Thoracic aorta (tissue), 2 donors: Measurements from ENCODE around the gene SLC8A1. TPM values are rescaled to one million over a fixed set of nuclear protein-coding genes. Genes with fewer than 3 reads are reported as not detected.

Source experiments
- ATAC-seq: fragments of 150-250 bp; one replicate; pipeline ENCODE4 v1.8.0; 2017; ENCODE audit warnings: low read depth; ENCODE audit not compliant: insufficient number of reproducible peaks, low FRiP score
- DNase-seq: peaks from one replicate; pipeline ENCODE4 v3.0.0-alpha.2; 2020; ENCODE audit warnings: low spot score
- H3K27ac ChIP-seq, 2 donors: fragments of 200-600 bp; sonication (generic); 1 replicate in 1 of 2; 2 replicates in 1 of 2; pipeline ENCODE4 v1.5.1; 2016; ENCODE audit warnings: mild to moderate bottlenecking in 2 of 2, moderate library complexity in 2 of 2
- H3K27me3 ChIP-seq: fragments of 200-600 bp; sonication (generic); replicated peaks from 2 replicates; pipeline ENCODE4 v1.6.0; 2016; ENCODE audit warnings: mild to moderate bottlenecking; ENCODE audit not compliant: insufficient read depth
- H3K36me3 ChIP-seq: fragments of 200-600 bp; sonication (generic); one replicate; pipeline ENCODE4 v1.5.1; 2016
- H3K4me1 ChIP-seq, 2 donors: fragments of 200-600 bp; sonication (generic); 1 replicate in 1 of 2; 2 replicates in 1 of 2; pipeline versions ENCODE4 v1.5.1 to v1.6.0; 2016; ENCODE audit warnings: low read depth in 2 of 2, mild to moderate bottlenecking in 1 of 2; ENCODE audit not compliant: control insufficient read depth in 1 of 2
- H3K4me3 ChIP-seq: fragments of 200-600 bp; sonication (generic); 2 replicates; pipeline ENCODE4 v1.5.1; 2016; ENCODE audit warnings: mild to moderate bottlenecking
- H3K9me3 ChIP-seq: fragments of 200-600 bp; sonication (generic); 2 replicates; pipeline ENCODE4 v1.5.1; 2016
- total RNA-seq, 2 donors: library from RNA; depleted of rRNA; stranded (reverse); fragments of >200 nt; gene quantifications; one replicate each; pipeline versions ENCODE4 v1.1.0 to v1.2.3, GENCODE V29; 2016
- TF ChIP-seq, protein P1 (sequence below): fragments of 200-600 bp; sonication (generic); IDR thresholded peaks from one replicate; pipeline ENCODE4 v1.5.1; 2019; ENCODE audit warnings: antibody characterized with exemption

Gene SLC8A1
- total RNA-seq, 2 donors from 2014 or later = 13.7 to 31.2 TPM

DNA sequence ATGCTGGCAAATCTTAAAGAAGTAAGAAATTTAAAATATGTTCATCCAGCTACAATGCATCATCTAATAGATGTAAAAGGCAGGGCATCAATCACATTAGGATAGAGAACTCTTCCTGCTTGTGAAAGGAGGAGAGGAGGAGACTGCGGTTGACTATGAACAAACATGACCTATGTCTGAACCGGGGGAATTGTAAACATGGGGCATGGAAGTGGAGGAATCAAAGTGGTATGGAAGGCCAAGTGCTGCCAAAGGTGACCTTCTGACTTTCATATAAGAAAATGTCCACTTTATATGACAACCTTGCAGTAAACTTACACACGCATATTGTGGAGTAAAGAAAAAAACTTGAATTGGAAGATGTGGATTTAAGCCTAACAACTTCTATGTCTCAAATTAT, 20.0 kb upstream of the SLC8A1 start:
- no peaks in the 10 kb centered on the region for H3K4me1 ChIP-seq
- TF ChIP-seq, protein P1, sequence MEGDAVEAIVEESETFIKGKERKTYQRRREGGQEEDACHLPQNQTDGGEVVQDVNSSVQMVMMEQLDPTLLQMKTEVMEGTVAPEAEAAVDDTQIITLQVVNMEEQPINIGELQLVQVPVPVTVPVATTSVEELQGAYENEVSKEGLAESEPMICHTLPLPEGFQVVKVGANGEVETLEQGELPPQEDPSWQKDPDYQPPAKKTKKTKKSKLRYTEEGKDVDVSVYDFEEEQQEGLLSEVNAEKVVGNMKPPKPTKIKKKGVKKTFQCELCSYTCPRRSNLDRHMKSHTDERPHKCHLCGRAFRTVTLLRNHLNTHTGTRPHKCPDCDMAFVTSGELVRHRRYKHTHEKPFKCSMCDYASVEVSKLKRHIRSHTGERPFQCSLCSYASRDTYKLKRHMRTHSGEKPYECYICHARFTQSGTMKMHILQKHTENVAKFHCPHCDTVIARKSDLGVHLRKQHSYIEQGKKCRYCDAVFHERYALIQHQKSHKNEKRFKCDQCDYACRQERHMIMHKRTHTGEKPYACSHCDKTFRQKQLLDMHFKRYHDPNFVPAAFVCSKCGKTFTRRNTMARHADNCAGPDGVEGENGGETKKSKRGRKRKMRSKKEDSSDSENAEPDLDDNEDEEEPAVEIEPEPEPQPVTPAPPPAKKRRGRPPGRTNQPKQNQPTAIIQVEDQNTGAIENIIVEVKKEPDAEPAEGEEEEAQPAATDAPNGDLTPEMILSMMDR = no peak
- H3K9me3 ChIP-seq = no peaks in the 10 kb centered on the region
- ATAC-seq = no peak
- no peak overlapping the region for H3K27ac ChIP-seq
- H3K36me3 ChIP-seq = no peaks in the 10 kb centered on the region
- DNase-seq = no peak
- no peaks in the 10 kb centered on the region for H3K27me3 ChIP-seq
- H3K4me3 ChIP-seq = no peak overlapping the region

DNA sequence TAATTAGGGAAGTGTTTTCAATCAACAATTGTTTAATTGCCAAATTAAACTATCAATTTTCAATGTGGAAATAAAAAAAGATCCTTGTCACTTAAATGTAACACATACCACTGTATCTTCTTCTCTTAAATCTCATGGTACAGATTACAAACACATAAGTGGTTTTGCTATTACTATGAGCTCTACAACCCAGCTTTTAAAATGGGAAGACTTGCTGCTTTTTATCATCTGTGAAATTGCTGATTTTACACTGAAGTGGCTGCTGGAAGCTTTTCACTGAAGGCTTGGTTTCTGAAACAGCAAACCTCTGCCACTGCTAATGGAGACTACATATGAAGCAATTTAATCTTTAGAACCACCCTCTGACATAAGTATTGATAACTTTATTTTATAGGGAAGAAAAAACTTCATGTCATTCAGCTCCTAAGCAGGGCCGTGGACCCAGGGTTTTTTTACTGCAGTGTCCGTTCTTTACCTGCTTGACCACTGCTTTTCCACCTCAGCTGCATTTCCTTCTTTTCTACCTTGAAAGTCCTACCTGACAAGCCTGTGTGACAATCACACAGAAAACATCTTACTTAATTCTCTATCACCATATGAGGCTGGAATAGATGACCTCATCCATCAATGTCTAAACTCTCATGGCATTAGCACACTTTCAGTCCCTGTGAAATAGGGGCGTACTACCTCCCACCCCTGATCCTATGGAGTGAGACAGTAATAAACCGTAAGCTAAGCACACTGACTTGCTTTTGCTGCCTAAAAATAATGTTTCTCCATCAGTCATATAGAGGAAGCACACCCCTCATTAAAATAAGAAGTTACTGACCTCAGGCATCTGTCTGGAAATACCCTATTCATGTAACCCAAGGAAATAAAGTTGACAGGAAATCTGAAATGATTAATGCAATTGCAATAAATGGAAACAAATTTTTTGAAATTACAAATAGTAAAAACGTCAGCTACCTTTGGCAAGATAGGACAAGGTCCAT, 19.2 kb upstream of the SLC8A1 start:
- no peak overlapping the region for H3K27ac ChIP-seq
- DNase-seq (no peak), ATAC-seq (no peak)
- TF ChIP-seq, protein P1 = no peak
- no peaks in the 10 kb centered on the region for H3K36me3 ChIP-seq
- no peaks in the 10 kb centered on the region for H3K27me3 ChIP-seq
- H3K4me3 ChIP-seq = no peak overlapping the region
- no peaks in the 10 kb centered on the region for H3K9me3 ChIP-seq
- no peaks in the 10 kb centered on the region for H3K4me1 ChIP-seq

DNA sequence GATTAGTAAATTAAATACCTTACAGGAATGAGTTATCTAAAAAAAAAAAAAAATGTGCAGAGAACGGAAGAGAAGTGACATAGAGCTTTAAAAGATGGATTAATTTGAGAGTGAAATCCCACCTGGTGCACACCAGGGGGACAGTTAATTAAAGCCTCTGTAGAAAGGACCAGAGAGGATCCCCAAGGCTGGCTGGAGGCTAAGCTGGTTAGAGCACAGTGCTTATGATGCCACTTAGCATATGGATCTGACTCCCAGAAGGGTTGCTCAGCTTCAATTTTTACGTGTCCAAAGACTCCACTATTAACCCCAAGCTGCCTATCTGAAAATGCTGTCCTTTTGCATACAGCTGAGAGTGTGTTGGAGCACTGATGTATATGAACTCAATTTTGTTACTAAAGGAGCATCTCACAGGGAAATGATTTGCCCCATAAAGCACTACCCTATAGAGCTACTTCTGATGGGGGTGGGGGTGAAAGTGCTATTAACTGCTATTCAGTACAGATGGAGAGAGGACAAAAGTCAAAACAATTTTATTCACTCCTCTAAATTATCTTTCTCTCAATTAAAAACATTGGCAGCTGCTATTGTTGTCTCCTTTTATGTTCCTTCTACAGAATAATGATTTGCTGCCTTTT, 15.2 kb upstream of the SLC8A1 start:
- H3K4me1 ChIP-seq = no peaks in the 10 kb centered on the region
- no peaks in the 10 kb centered on the region for H3K9me3 ChIP-seq
- no peaks in the 10 kb centered on the region for H3K36me3 ChIP-seq
- no peak overlapping the region for H3K27ac ChIP-seq
- no peaks in the 10 kb centered on the region for H3K27me3 ChIP-seq
- no peak for DNase-seq
- H3K4me3 ChIP-seq = no peak overlapping the region
- TF ChIP-seq, protein P1 = no peak
- ATAC-seq = no peak

DNA sequence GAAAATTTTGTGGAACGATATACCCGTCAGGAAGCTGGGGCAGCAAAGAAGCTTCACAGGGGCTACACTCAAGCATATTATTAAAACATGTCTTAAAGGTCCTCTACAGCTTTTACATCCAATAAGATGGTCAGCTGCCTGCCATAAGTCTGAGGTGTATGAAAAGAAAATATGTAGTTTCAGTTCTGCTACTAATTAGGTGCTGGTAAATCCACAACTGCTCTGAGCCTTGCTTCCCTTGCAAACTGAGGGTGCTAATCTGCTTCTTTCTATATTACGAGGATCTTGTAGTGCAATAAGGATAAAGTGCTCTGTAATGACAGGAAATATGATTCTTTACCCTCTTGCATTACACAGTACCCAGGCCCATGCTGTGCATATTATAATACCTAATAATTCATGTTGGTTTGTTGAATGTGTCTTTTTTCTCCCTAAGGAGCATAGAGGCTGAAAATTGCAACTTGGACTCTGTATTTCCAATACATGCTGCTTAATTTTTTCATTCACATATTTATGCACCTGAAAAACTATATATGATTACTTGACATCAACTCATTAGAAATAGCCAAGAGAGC, 14.5 kb upstream of the SLC8A1 start:
- no peaks in the 10 kb centered on the region for H3K36me3 ChIP-seq

More for the DNA sequence above, 14.5 kb upstream of the SLC8A1 start:
- TF ChIP-seq, protein P1 = no peak
- Histone ChIP-seq H3K9me3 (no peaks in the 10 kb centered on the region), H3K27me3 (no peaks in the 10 kb centered on the region), H3K4me3 (no peak overlapping the region), H3K27ac (no peak overlapping the region), H3K4me1 (no peaks in the 10 kb centered on the region)
- ATAC-seq (no peak), DNase-seq (no peak)
